ENCODE measurements around the gene SNTG2. TPM values are rescaled to one million over a fixed set of nuclear protein-coding genes. Genes with fewer than 3 reads are reported as not detected.

Gene SNTG2
- total RNA-seq, 2 experiments from 2014 or later, result 0.25 to 0.57 TPM

GRCh38 chr2:1265454-1265853 is 314.8 kb downstream of the SNTG2 start:
- Mint-ChIP-seq H3K4me1 (no peaks in the 10 kb centered on the region), H3K36me3 (ENCODE audit: low read depth) (no peaks in the 10 kb centered on the region), H3K9me3 (ENCODE audit: low read depth) (no peaks in the 10 kb centered on the region), H3K27me3 (peaks cover 1% of the 10 kb centered on the region), H3K4me3 (no peak overlapping the region), H3K27ac (no peak overlapping the region)
- ChIA-PET CTCF (no interaction called here), POLR2A (no interaction called here)
- intact Hi-C loops (cut with DNase I, micrococcal nuclease), result no loop called here
- ATAC-seq (no peak), DNase-seq (no peak)

GRCh38 chr2:1266351-1266750 is 315.7 kb downstream of the SNTG2 start:
- CTCF ChIA-PET, result no interaction called here
- Mint-ChIP-seq H3K4me3 (no peak overlapping the region), H3K36me3 (ENCODE audit: low read depth) (no peaks in the 10 kb centered on the region), H3K27ac (no peak overlapping the region), H3K27me3 (peaks cover 1% of the 10 kb centered on the region), H3K4me1 (no peaks in the 10 kb centered on the region), H3K9me3 (ENCODE audit: low read depth) (no peaks in the 10 kb centered on the region)
- DNase-seq (no peak), ATAC-seq (no peak)
- POLR2A ChIA-PET, result no interaction called here
- intact Hi-C loops (cut with DNase I, micrococcal nuclease), result no loop called here

DNA sequence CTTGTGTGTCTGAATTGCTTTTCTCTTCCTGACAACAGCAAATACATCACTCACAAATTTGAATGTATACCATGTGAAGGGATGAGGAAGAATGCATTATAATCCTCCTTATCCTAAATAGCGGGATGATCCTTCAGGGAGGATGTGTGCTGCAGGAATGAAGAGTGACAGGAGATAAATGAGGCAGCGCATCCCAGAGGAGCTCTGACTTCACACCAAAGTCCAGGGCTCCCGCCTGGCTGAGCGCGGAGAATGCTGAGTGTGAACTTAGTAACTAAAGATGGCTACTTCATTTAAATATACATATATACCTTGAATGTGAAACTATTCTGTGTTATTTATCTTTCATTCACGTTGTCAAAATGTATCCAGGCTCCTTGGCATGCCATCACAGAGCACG is 317.4 kb downstream of the SNTG2 start:
- no peak overlapping the region for H3K4me3 Mint-ChIP-seq
- CTCF ChIA-PET, result no interaction called here
- H3K27ac Mint-ChIP-seq, result no peak overlapping the region
- no peaks in the 10 kb centered on the region for H3K36me3 Mint-ChIP-seq (ENCODE audit: low read depth)
- H3K27me3 Mint-ChIP-seq, result peaks cover 1% of the 10 kb centered on the region
- POLR2A ChIA-PET, result no interaction called here
- DNase-seq (no peak), ATAC-seq (no peak)
- H3K4me1 Mint-ChIP-seq, result no peaks in the 10 kb centered on the region
- H3K9me3 Mint-ChIP-seq (ENCODE audit: low read depth), result no peaks in the 10 kb centered on the region
- intact Hi-C loops (cut with DNase I, micrococcal nuclease), result no loop called here

DNA sequence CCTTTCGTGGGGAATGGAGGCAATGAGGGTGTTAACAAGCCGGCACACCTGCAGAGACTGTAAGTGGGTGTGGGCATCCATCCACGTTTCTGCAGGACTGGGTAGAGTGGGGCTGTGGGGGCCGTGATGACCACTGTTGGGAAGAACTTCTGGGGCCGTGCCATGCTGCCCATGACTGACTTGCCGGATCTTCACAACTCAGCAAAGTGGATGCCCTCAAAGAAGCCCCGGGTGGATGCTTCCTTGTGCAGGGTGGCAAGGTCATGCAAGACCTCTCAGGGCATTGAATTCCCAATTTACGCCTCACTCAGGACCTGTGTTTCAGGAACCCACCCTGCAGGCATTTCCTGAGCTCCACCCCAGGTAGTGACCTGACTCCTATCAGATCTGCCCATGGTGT is 319.2 kb downstream of the SNTG2 start:
- ChIA-PET POLR2A (no interaction called here), CTCF (no interaction called here)
- Mint-ChIP-seq H3K9me3 (ENCODE audit: low read depth) (peaks cover 7% of the 10 kb centered on the region), H3K27me3 (peaks cover 1% of the 10 kb centered on the region), H3K4me3 (no peak overlapping the region), H3K4me1 (no peaks in the 10 kb centered on the region), H3K36me3 (ENCODE audit: low read depth) (peaks cover 2% of the 10 kb centered on the region), H3K27ac (no peak overlapping the region)
- DNase-seq (no peak), ATAC-seq (no peak)
- intact Hi-C loops (cut with DNase I, micrococcal nuclease), result no loop called here

GRCh38 chr2:1272835-1273234 is 322.2 kb downstream of the SNTG2 start:
- no peak overlapping the region for H3K27ac Mint-ChIP-seq
- peaks cover 2% of the 10 kb centered on the region for H3K36me3 Mint-ChIP-seq (ENCODE audit: low read depth)
- H3K4me3 Mint-ChIP-seq, result no peak overlapping the region
- ChIA-PET CTCF (interaction anchor here (0.6 kb wide), 1 partner anchor 548 kb away, joined by 3 read pairs; no protein-coding TSS in a partner anchor), POLR2A (no interaction called here)
- H3K9me3 Mint-ChIP-seq (ENCODE audit: low read depth), result peaks cover 11% of the 10 kb centered on the region
- DNase-seq (no peak), ATAC-seq (no peak)
- intact Hi-C loops (cut with DNase I, micrococcal nuclease), result no loop called here
- no peaks in the 10 kb centered on the region for H3K4me1 Mint-ChIP-seq
- H3K27me3 Mint-ChIP-seq, result no peaks in the 10 kb centered on the region

DNA sequence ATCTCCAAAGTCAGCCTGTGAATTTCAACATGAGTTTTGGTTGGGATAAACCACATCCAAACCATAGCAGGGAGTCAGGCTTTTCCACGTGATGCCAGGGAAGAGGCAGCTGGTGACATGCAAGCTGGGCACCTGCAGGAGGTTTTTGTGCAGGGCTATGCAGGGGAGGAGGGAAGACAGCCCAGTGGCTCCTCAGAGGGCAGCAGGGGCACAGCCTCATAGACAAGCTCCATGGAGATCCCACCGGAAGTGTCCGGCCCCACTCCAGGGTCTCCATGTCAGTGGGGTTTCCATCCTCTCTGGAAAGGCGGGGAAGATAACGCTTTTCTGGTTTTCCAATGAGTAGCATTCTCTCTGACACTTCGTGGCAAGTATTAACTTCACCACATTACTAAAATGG is 327.0 kb downstream of the SNTG2 start:
- POLR2A ChIA-PET, result no interaction called here
- Mint-ChIP-seq H3K36me3 (ENCODE audit: low read depth) (peaks cover 2% of the 10 kb centered on the region), H3K9me3 (ENCODE audit: low read depth) (peaks cover 11% of the 10 kb centered on the region), H3K27me3 (no peaks in the 10 kb centered on the region), H3K4me3 (no peak overlapping the region), H3K27ac (no peak overlapping the region), H3K4me1 (no peaks in the 10 kb centered on the region)
- ATAC-seq (no peak), DNase-seq (no peak)
- intact Hi-C loops (cut with DNase I, micrococcal nuclease), result no loop called here
- CTCF ChIA-PET, result no interaction called here

DNA sequence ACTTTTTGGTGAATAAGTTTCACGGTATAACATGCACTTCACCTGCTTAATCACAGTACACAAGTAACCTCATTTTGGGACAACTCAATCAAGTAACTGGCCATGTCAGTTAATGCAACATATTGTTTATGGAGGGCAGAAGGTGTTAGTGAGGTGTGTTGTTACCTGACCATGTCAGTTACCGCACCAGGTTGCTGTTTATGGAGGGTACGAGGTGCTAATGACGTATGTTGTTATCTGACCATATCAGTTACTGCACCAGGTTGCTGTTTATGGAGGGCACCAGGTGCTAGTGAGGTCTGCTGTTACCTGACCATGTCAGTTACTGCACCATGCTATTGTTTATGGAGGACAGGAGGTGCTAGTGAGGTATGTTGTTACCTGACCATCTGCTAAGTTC is 327.5 kb downstream of the SNTG2 start:
- no peak overlapping the region for H3K27ac Mint-ChIP-seq
- DNase-seq (no peak), ATAC-seq (no peak)
- intact Hi-C loops (cut with DNase I, micrococcal nuclease), result no loop called here
- H3K4me3 Mint-ChIP-seq, result no peak overlapping the region
- peaks cover 2% of the 10 kb centered on the region for H3K36me3 Mint-ChIP-seq (ENCODE audit: low read depth)
- ChIA-PET POLR2A (no interaction called here), CTCF (no interaction called here)
- peaks cover 11% of the 10 kb centered on the region for H3K9me3 Mint-ChIP-seq (ENCODE audit: low read depth)
- H3K27me3 Mint-ChIP-seq, result no peaks in the 10 kb centered on the region
- no peaks in the 10 kb centered on the region for H3K4me1 Mint-ChIP-seq

DNA sequence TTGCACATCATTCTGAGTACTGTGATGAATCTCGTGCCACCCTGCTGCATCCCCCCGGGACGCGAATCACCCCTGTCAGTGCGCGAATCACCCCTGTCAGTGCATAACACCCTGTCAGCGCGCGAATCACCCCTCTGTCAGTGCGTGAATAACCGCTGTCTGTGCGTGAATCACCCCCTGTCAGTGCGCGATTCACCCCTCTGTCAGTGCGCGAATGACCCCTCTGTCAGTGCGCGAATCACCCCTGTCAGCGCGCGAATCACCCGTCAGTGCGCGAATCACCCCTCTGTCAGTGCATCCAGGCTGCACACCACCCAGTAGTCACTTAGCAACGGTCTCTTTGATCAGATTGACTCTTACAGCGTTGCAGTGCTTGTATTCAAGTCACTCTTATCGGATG is 328.2 kb downstream of the SNTG2 start:
- DNase-seq, result peak; percentile 11
- intact Hi-C loops (cut with DNase I, micrococcal nuclease), result no loop called here
- peaks cover 2% of the 10 kb centered on the region for H3K36me3 Mint-ChIP-seq (ENCODE audit: low read depth)
- no peaks in the 10 kb centered on the region for H3K27me3 Mint-ChIP-seq
- ATAC-seq, result no peak
- no peak overlapping the region for H3K4me3 Mint-ChIP-seq
- CTCF ChIA-PET, result no interaction called here
- POLR2A ChIA-PET, result no interaction called here
- H3K4me1 Mint-ChIP-seq, result no peaks in the 10 kb centered on the region
- no peak overlapping the region for H3K27ac Mint-ChIP-seq
- H3K9me3 Mint-ChIP-seq (ENCODE audit: low read depth), result peaks cover 9% of the 10 kb centered on the region

DNA sequence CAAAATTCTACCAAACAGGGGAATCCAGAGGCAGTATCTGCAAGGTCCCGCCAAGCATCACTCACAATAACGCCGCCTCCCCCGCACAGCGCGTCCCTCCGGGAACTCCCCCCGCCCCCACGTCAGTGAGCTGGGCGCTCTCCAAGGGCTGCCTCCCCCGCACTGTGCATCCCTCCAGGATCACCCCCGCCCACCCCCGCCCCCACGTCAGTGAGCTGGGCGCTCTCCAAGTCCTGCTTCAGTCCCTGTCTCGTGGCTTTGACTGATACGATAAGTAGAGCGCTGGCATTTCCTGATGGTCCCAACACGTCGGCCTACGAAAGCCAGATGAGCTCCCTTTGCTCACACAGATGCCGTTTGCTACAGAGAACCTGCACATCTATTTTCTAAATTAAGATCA is 331.9 kb downstream of the SNTG2 start:
- intact Hi-C loops (cut with DNase I, micrococcal nuclease), result no loop called here

DNA sequence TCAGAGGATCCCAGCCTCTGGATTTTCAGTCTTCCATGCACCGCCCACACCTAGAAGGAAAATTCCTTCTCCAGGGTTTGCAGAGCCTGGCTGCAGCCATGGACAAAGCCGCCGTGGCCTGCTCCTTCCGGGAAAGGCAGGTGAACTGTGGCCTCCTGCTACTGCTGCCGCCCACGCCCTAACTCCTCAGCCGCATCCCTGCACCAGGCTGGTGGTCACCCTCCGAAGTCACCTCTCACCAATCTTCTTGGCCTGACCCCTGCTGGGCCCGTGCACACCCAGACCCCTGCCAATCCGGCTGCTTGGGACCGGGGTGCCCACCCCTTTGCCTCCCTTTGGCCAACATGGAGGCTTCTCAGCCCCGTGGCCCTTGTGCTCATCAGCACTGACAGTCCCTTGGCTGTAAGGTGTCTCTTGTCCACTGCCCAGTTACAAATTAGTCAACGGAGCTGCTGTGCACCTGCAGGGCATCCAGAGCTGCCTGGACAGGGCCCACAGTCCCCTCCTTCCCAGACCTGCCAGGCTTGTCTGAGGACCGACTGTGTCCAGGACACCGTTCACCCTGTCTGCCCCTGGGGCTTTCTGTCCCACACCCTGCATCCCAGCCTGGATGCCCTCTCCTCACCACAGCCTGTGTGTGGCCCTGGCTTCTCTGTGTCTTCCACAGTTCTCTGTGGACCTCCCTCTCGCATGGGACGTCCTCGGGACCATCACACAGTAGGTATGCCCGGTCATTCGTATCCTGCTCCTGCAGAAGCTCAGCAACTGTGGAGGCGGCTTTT is 332.6 kb downstream of the SNTG2 start:
- CTCF ChIA-PET, result no interaction called here
- POLR2A ChIA-PET, result no interaction called here
- H3K9me3 Mint-ChIP-seq (ENCODE audit: low read depth), result no peaks in the 10 kb centered on the region
- no peaks in the 10 kb centered on the region for H3K4me1 Mint-ChIP-seq
- intact Hi-C loops (cut with DNase I, micrococcal nuclease), result no loop called here
- H3K27ac Mint-ChIP-seq, result no peak overlapping the region
- H3K4me3 Mint-ChIP-seq, result no peak overlapping the region
- no peak for DNase-seq
- ATAC-seq, result no peak
- no peaks in the 10 kb centered on the region for H3K36me3 Mint-ChIP-seq (ENCODE audit: low read depth)
- no peaks in the 10 kb centered on the region for H3K27me3 Mint-ChIP-seq

More for the DNA sequence above, 331.9 kb downstream of the SNTG2 start:
- Mint-ChIP-seq H3K4me1 (no peaks in the 10 kb centered on the region), H3K36me3 (ENCODE audit: low read depth) (no peaks in the 10 kb centered on the region), H3K9me3 (ENCODE audit: low read depth) (no peaks in the 10 kb centered on the region), H3K4me3 (no peak overlapping the region), H3K27me3 (no peaks in the 10 kb centered on the region), H3K27ac (no peak overlapping the region)
- POLR2A ChIA-PET, result no interaction called here
- CTCF ChIA-PET, result no interaction called here
- ATAC-seq, result no peak
- no peak for DNase-seq

- no peak for ATAC-seq
- POLR2A ChIA-PET, result no interaction called here
- Mint-ChIP-seq H3K4me1 (no peaks in the 10 kb centered on the region), H3K36me3 (ENCODE audit: low read depth) (no peaks in the 10 kb centered on the region), H3K27me3 (no peaks in the 10 kb centered on the region), H3K4me3 (no peak overlapping the region), H3K9me3 (ENCODE audit: low read depth) (no peaks in the 10 kb centered on the region), H3K27ac (no peak overlapping the region)
- CTCF ChIA-PET, result interaction anchor here (0.6 kb wide), 1 partner anchor 1237 kb away, joined by 3 read pairs; no protein-coding TSS in a partner anchor
- no peak for DNase-seq
- intact Hi-C loops (cut with DNase I, micrococcal nuclease), result no loop called here
These were observed 333.2 kb downstream of the SNTG2 start for GRCh38 chr2:1283871-1284270.

DNA sequence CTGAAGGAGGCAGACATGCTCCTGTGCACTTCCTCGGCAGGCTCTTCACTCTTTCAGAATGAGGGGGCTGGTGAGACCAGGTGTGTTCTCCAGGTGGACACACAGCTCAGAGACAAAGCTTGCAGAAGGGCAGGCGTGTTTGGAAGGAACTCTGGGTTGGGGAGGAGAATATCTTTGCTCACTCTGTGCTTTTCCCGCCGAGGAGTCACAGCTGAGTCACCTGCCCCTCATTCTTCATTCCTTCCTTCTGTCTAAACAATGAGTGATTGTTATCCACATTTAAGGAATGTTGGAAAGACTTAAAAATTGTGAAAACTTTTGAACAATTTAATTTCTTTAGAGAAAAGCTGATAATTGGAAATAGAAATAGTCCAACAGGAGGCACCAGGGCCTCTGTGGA is 336.3 kb downstream of the SNTG2 start:
- no peaks in the 10 kb centered on the region for H3K4me1 Mint-ChIP-seq
- no peaks in the 10 kb centered on the region for H3K36me3 Mint-ChIP-seq (ENCODE audit: low read depth)
- ChIA-PET POLR2A (no interaction called here), CTCF (no interaction called here)
- ATAC-seq (no peak), DNase-seq (no peak)
- no peak overlapping the region for H3K4me3 Mint-ChIP-seq
- H3K27ac Mint-ChIP-seq, result no peak overlapping the region
- no peaks in the 10 kb centered on the region for H3K27me3 Mint-ChIP-seq
- intact Hi-C loops (cut with DNase I, micrococcal nuclease), result no loop called here
- H3K9me3 Mint-ChIP-seq (ENCODE audit: low read depth), result no peaks in the 10 kb centered on the region

DNA sequence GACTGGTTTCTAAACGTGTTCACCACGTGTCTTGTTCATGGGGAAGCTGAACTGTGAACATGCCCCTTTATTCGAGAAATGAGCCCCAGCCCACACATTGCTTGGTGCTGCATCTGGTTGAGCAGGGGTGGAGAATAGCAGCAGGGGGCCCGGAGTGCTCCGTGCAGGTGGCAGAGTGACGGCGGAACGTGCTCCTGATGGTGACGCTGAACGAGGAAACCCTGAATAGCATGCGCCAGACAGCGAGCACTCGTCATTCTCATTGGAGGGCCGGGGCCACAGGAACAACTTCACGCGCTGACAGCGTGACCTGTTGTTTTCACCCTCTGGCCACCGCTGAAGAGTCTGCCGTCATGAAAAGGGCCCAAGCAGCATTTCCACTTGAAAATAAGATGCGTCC is 336.8 kb downstream of the SNTG2 start:
- no peaks in the 10 kb centered on the region for H3K27me3 Mint-ChIP-seq
- DNase-seq (no peak), ATAC-seq (no peak)
- H3K36me3 Mint-ChIP-seq (ENCODE audit: low read depth), result no peaks in the 10 kb centered on the region
- no peak overlapping the region for H3K27ac Mint-ChIP-seq
- H3K9me3 Mint-ChIP-seq (ENCODE audit: low read depth), result no peaks in the 10 kb centered on the region
- no peaks in the 10 kb centered on the region for H3K4me1 Mint-ChIP-seq
- ChIA-PET POLR2A (no interaction called here), CTCF (no interaction called here)
- intact Hi-C loops (cut with DNase I, micrococcal nuclease), result no loop called here
- H3K4me3 Mint-ChIP-seq, result no peak overlapping the region

All from activated CD4-positive, alpha-beta T cell treated with anti-CD3 and anti-CD28 coated beads for 36 hours (primary cell).